Bronchial epithelial cell (primary cell): Measurements from ENCODE around the gene FPGT. TPM values are rescaled to one million over a fixed set of nuclear protein-coding genes. Genes with fewer than 3 reads are reported as not detected.
"Not testable (repeated sequence)": the region's sequence is repeated elsewhere in the genome, so short reads cannot be mapped to it uniquely, and the experiment has no call there.

Experiments
- DNase-seq: peaks from one replicate; pipeline ENCODE4 v3.0.0-alpha.2; 2010; ENCODE audit warnings: low read depth
- FAIRE-seq: peaks from 2 replicates; lab custom pipeline; 2011; peaks lifted over from hg19 to GRCh38; lab: Jason Lieb, UNC
- H3K27me3 ChIP-seq: 2 replicates; pipeline ENCODE4 v1.5.1; 2011; ENCODE audit warnings: low read length; ENCODE audit not compliant: control insufficient read depth, insufficient read depth
- H3K36me3 ChIP-seq: 2 replicates; pipeline ENCODE4 v1.5.1; 2011; ENCODE audit warnings: low read length; ENCODE audit not compliant: control insufficient read depth, insufficient read depth
- H3K4me3 ChIP-seq: 2 replicates; pipeline ENCODE4 v1.5.1; 2011; ENCODE audit warnings: mild to moderate bottlenecking, low read depth, low read length, control low read depth
- total RNA-seq: library from RNA; depleted of rRNA; stranded (reverse); fragments of >200 nt; gene quantifications from 2 replicates; pipeline ENCODE4 v1.2.1, GENCODE V29; 2014
- TF ChIP-seq, protein P1 (sequence below): IDR thresholded peaks from 2 replicates; pipeline ENCODE4 v1.5.1; 2011; ENCODE audit warnings: mild to moderate bottlenecking, moderate library complexity, low read length, control low read depth, inconsistent platforms; ENCODE audit not compliant: insufficient read depth, severe bottlenecking

FPGT gene
- total RNA-seq, 1 donor from 2014 or later: 12.1 TPM

DNA sequence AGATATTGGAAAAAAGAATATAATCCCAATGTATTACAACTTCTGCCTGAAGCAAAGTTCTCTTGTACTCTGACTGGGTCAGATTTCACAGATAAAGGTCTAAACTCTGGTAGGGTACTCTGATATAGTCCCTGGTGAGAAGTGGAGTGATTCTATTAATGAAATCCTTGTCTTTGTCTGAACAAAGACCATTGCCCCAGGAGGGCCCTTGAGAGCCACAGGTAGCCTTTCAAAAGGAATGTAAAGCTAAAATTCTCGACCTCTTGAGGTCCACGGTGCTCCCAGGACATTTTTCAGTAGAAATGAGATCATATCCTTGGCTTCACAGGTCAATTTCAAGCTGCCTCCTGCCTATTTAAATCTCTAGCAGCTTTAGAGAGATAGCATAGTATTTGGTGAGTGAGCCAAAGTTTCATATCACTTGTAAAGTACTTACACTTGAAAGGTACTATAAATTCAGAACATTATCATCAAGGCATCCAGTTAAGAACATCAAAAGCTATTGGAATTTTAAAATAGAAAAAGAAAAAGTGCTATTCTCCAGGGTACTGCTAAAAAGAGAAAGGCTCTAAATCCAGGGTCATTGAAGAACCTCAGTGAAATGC, 47.2 kb downstream of the FPGT start:
- H3K4me3 ChIP-seq: no peak overlapping the region
- TF ChIP-seq, protein P1, sequence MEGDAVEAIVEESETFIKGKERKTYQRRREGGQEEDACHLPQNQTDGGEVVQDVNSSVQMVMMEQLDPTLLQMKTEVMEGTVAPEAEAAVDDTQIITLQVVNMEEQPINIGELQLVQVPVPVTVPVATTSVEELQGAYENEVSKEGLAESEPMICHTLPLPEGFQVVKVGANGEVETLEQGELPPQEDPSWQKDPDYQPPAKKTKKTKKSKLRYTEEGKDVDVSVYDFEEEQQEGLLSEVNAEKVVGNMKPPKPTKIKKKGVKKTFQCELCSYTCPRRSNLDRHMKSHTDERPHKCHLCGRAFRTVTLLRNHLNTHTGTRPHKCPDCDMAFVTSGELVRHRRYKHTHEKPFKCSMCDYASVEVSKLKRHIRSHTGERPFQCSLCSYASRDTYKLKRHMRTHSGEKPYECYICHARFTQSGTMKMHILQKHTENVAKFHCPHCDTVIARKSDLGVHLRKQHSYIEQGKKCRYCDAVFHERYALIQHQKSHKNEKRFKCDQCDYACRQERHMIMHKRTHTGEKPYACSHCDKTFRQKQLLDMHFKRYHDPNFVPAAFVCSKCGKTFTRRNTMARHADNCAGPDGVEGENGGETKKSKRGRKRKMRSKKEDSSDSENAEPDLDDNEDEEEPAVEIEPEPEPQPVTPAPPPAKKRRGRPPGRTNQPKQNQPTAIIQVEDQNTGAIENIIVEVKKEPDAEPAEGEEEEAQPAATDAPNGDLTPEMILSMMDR: no peak
- FAIRE-seq (no peak), DNase-seq (no peak)
- no peaks in the 10 kb centered on the region for H3K36me3 ChIP-seq
- H3K27me3 ChIP-seq: no peaks in the 10 kb centered on the region

DNA sequence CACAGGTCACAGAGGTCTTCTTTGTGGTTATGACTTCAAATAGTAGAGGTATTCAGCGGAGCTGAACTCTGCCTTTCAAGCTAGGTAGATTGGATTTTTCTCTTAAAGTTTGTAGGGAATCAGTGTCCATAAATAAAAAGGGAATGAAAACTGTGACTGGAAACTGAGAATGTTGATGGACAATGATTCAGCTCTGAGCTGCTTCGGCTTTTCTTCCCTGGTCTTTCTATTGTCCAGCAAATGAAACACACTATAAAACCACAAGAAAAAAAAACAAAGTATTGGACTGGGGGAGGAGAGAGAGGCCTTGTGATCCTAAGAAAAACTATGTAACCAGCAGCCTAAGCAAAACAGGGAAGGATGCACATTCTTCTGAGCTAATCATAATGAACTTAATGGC, 48.3 kb downstream of the FPGT start:
- TF ChIP-seq, protein P1: no peak
- Histone ChIP-seq H3K36me3 (no peaks in the 10 kb centered on the region), H3K4me3 (no peak overlapping the region), H3K27me3 (no peaks in the 10 kb centered on the region)
- DNase-seq: no peak
- no peak for FAIRE-seq

DNA sequence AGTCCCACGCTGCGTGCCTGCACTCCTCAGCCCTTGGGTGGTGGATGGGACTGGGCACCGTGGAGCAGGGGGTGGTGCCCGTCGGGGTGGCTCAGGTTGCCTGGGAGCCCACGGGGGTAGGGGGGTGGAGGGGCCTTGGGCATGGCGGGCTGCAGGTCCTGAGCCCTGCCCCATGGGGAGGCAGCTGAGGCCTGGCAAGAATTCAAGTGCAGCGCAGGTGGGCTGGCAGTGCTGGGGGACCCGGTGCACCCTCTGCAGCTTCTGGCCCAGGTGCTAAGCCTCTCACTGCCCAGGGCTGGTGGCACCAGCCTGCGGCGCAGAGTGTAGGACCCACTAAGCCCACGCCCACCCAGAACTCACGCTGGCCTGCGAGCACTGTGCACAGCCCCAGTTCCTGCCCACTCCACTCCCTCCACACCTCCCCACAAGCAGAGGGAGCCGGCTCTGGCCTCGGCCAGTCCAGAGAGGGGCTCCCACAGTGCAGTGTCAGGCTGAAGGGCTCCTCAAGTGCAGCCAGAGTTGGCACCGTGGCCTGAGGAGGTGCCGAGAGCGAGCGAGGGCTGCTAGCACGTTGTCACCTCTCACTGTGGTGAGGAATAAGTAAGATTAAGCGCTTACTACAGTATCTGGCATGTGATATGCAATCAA, 50.0 kb downstream of the FPGT start:
- Histone ChIP-seq H3K27me3 (no peaks in the 10 kb centered on the region), H3K4me3 (no peak overlapping the region), H3K36me3 (no peaks in the 10 kb centered on the region)
- TF ChIP-seq, protein P1: no peak
- FAIRE-seq: no peak
- no peak for DNase-seq

DNA sequence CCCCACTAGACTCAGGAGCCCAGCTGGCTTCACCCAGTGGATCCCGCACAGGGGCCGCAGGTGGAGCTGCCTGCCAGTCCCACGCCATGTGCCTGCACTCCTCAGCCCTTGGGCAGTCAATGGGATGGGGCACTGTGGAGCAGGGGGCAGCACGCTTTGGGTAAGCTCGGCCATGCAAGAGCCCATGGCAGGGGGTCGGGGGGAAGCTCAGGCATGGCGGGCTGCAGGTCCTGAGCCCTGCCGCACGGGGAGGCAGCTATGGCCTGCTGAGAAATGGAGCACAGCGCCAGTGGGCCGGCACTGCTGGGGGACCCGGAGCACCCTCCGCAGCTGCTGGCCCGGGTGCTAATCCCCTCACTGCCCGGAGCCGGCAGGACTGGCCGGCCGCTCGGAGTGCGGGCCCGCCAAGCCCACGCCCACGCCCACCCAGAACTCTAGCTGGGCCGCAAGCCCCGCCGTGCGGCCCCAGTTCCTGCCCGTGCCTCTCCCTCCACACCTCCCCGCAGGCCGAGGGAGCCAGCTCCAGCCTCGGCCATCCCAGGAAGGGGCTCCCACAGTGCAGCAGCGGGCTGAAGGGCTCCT, 55.3 kb downstream of the FPGT start:
- not testable (repeated sequence) for FAIRE-seq, H3K36me3 ChIP-seq, H3K27me3 ChIP-seq, H3K4me3 ChIP-seq, DNase-seq

Other genes starting within 250 kb of the FPGT start
- 0.26 and 0.53 TPM in 2 replicates for gene LRRIQ3, start 66 bp upstream of the FPGT start, total RNA-seq
- gene TNNI3K, start 37.1 kb downstream of the FPGT start, total RNA-seq: 1.3 TPM in 2 replicates